ENCODE data around the gene IL4R. TPM values are rescaled to one million over a fixed set of nuclear protein-coding genes. Genes with fewer than 3 reads are reported as not detected.

Gene IL4R
- total and polyA plus RNA-seq, 10 of the 15 experiments (the other 5 are each of a cell fraction or from before 2014, with no cell fraction given), result 2.6 to 70.4 (median 36.6) TPM

GRCh38 chr16:27389272-27389961, 75.6 kb downstream of the IL4R start (continued):
- TF ChIP-seq, protein P1, sequence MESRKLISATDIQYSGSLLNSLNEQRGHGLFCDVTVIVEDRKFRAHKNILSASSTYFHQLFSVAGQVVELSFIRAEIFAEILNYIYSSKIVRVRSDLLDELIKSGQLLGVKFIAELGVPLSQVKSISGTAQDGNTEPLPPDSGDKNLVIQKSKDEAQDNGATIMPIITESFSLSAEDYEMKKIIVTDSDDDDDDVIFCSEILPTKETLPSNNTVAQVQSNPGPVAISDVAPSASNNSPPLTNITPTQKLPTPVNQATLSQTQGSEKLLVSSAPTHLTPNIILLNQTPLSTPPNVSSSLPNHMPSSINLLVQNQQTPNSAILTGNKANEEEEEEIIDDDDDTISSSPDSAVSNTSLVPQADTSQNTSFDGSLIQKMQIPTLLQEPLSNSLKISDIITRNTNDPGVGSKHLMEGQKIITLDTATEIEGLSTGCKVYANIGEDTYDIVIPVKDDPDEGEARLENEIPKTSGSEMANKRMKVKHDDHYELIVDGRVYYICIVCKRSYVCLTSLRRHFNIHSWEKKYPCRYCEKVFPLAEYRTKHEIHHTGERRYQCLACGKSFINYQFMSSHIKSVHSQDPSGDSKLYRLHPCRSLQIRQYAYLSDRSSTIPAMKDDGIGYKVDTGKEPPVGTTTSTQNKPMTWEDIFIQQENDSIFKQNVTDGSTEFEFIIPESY (IDR thresholded peaks at IDR 0.05), result peak; percentile 49; the same call in 1 of the 2 replicates
- TF ChIP-seq ASH2L (IDR thresholded peaks at IDR 0.05; ENCODE audit: borderline replicate concordance, low read depth) (no peak), ZNF207 (IDR thresholded peaks at IDR 0.05; ENCODE audit: borderline replicate concordance) (no peak), IKZF2 (IDR thresholded peaks at IDR 0.05) (peak in 1 of 2 experiments; percentile 49; a peak in 1 of 4 replicates), BCL11A (IDR thresholded peaks at IDR 0.05; ENCODE audit: low read depth, low read length) (peak; percentile 86), NFXL1 (IDR thresholded peaks at IDR 0.05; ENCODE audit: borderline replicate concordance) (no peak), NR2C2 (IDR thresholded peaks at IDR 0.05; ENCODE audit: borderline replicate concordance, control insufficient read depth, insufficient read length, low read depth) (no peak), ZNF24 (IDR thresholded peaks at IDR 0.05) (no peak), SRF (IDR thresholded peaks at IDR 0.05; ENCODE audit: low read depth in 2 of 2, low read length in 2 of 2) (peak in 1 of 2 experiments; percentile 69; a peak in 1 of 4 replicates), HDGF (IDR thresholded peaks at IDR 0.05) (no peak), BRCA1 (IDR thresholded peaks at IDR 0.05; ENCODE audit: low read depth, low read length) (no peak), JUNB (IDR thresholded peaks at IDR 0.05) (peak; percentile 74), IRF4 (IDR thresholded peaks at IDR 0.05; ENCODE audit: low read depth, low read length) (peak; percentile 83), TBL1XR1 (IDR thresholded peaks at IDR 0.05; ENCODE audit: low read depth, low read length) (peak; percentile 86), EP300 (IDR thresholded peaks at IDR 0.05; ENCODE audit: borderline replicate concordance in 1 of 2, control insufficient read depth in 1 of 2, low read depth in 2 of 2, low read length in 2 of 2) (peak in 1 of 2 experiments; percentile 50; a peak in 1 of 4 replicates), TCF12 (IDR thresholded peaks at IDR 0.05; ENCODE audit: low read depth, low read length) (peak; percentile 86), EED (IDR thresholded peaks at IDR 0.05; ENCODE audit: low read depth) (peak; percentile 99), IKZF1 (conservative IDR thresholded peaks at IDR 0.05) (0 out of 2 replicates have a peak, but pooled peaks have one; percentile 49), PAX5 (IDR thresholded peaks at IDR 0.05; ENCODE audit: borderline replicate concordance, low read depth, low read length) (peak; percentile 87; the same call in 1 of the 2 replicates), DPF2 (IDR thresholded peaks at IDR 0.05) (no peak), SMAD5 (IDR thresholded peaks at IDR 0.05; ENCODE audit: low read depth) (no peak), HSF1 (IDR thresholded peaks at IDR 0.05; ENCODE audit: low read depth, low read length) (no peak), SREBF1 (IDR thresholded peaks at IDR 0.05; ENCODE audit: low read length) (no peak)
- TF ChIP-seq, protein P2, sequence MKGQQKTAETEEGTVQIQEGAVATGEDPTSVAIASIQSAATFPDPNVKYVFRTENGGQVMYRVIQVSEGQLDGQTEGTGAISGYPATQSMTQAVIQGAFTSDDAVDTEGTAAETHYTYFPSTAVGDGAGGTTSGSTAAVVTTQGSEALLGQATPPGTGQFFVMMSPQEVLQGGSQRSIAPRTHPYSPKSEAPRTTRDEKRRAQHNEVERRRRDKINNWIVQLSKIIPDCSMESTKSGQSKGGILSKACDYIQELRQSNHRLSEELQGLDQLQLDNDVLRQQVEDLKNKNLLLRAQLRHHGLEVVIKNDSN (IDR thresholded peaks at IDR 0.05; ENCODE audit: borderline replicate concordance, extremely low read length, insufficient read depth, low read depth, low read length), result no peak
- TF ChIP-seq, protein P3, sequence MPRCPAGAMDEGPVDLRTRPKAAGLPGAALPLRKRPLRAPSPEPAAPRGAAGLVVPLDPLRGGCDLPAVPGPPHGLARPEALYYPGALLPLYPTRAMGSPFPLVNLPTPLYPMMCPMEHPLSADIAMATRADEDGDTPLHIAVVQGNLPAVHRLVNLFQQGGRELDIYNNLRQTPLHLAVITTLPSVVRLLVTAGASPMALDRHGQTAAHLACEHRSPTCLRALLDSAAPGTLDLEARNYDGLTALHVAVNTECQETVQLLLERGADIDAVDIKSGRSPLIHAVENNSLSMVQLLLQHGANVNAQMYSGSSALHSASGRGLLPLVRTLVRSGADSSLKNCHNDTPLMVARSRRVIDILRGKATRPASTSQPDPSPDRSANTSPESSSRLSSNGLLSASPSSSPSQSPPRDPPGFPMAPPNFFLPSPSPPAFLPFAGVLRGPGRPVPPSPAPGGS (IDR thresholded peaks at IDR 0.05; ENCODE audit: borderline replicate concordance, insufficient read depth, low read depth, low read length, poor library complexity, severe bottlenecking), result no peak
